HEK293 (cell line): ENCODE results near the gene NAIF1.

ENCODE experiments used
- ZNF585B ChIP-seq: fragments of 450-650 bp; formaldehyde crosslinking; IDR thresholded peaks from 2 replicates; pipeline ENCODE4 v1.5.1; 2016; ENCODE audit warnings: missing biosample characterization, missing genetic modification characterization
- ZNF768 ChIP-seq: fragments of 450-650 bp; formaldehyde crosslinking; IDR thresholded peaks from 2 replicates; pipeline ENCODE4 v1.5.1; 2018; ENCODE audit warnings: missing biosample characterization, mild to moderate bottlenecking, missing genetic modification characterization

DNA sequence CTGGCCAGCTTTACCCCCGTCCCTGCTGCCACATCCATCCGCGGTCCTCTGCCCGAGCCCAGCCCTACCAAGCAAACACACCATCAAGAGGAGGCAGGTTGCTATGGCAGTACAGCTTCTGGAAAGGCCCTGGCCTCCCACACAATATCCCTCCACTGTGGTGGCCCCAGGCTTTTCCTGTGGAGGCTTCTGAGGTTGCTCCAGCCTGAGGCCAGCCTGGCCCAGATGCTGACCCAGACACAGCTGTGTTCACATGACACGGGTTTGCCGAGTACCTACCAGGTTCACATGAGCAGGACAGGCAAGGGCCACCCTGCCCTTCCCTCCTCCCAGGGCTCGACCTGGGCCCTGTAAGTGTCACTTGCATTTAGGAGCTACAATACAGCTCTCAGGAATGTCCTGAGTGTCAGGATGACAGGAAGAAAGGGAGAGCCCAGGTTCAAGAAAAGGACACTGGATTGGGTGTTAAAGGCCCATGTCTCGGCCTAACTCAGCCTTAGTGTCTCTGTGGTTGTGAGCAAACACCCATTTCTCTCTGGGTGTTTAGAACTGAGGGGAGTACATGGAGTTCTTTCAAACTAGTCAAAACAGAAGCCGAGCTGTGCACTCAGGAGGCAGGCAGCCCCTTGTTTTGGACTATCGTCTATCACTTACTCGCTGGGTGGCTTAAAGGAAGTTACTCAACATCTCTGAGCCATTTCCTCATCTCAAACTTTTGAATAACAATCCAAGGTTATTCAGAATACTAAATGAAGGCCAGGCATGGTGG is 40.2 kb downstream of the NAIF1 start:
- TF ChIP-seq ZNF768 (tag by site-specific recombination) (peak; percentile 36; the same call in 1 of the 2 replicates), ZNF585B (tag by site-specific recombination) (no peak)
